UCSD-AML1 (cell line): ENCODE data around the gene SASS6.

ENCODE experiments used
- DNase-seq: peaks from one replicate; lab custom pipeline; 2025; ENCODE audit not compliant: unreplicated experiment; lab: John Stamatoyannopoulos, UW

The SASS6 gene

GRCh38 chr1:100132566-100133477 lies at the start of gene SASS6, which contains the start of gene TRMT13:
Gene SASS6 (minus strand): TSS chr1:100132930. CDS start chr1:100132814, 116 bp downstream.
Gene TRMT13 (plus strand): TSS chr1:100133163. CDS start chr1:100133169, 6 bp downstream.
- DNase-seq, result peak; percentile 95

- no peak for DNase-seq
Observed at GRCh38 chr1:100178091-100178490, 45.4 kb upstream of the SASS6 start, which contains the start of gene LRRC39. Gene LRRC39 (minus strand): TSS chr1:100178256. CDS start chr1:100168516, 9,740 bp downstream.

- DNase-seq, result no peak
Observed at GRCh38 chr1:100177295-100178041, 44.7 kb upstream of the SASS6 start.

GRCh38 chr1:100168051-100168450 lies 35.3 kb upstream of the SASS6 start:
- DNase-seq, result no peak

GRCh38 chr1:100164702-100165101 lies 32.0 kb upstream of the SASS6 start:
- no peak for DNase-seq

GRCh38 chr1:100164216-100164615 lies 31.5 kb upstream of the SASS6 start:
- DNase-seq, result no peak

GRCh38 chr1:100162881-100163280 lies 30.2 kb upstream of the SASS6 start:
- DNase-seq, result no peak

- DNase-seq, result no peak
Observed at GRCh38 chr1:100152271-100152670, 19.5 kb upstream of the SASS6 start.

GRCh38 chr1:100151679-100152078 lies 18.9 kb upstream of the SASS6 start:
- DNase-seq, result no peak

- no peak for DNase-seq
Observed at GRCh38 chr1:100147875-100148274, 15.1 kb upstream of the SASS6 start.

GRCh38 chr1:100146958-100147357 lies 14.2 kb upstream of the SASS6 start:
- DNase-seq, result no peak

GRCh38 chr1:100145116-100145515 lies 12.4 kb upstream of the SASS6 start:
- DNase-seq, result no peak

GRCh38 chr1:100142343-100142742 lies 9.6 kb upstream of the SASS6 start:
- no peak for DNase-seq

GRCh38 chr1:100141192-100141591 lies 8.5 kb upstream of the SASS6 start:
- DNase-seq, result no peak

- DNase-seq, result no peak
Observed at GRCh38 chr1:100137602-100138001, 4.9 kb upstream of the SASS6 start.

GRCh38 chr1:100134872-100135271 lies 2.1 kb upstream of the SASS6 start:
- no peak for DNase-seq

- no peak for DNase-seq
Observed at GRCh38 chr1:100131623-100132022, 1.1 kb downstream of the SASS6 start.

GRCh38 chr1:100130552-100131077 lies 2.1 kb downstream of the SASS6 start:
- no peak for DNase-seq

GRCh38 chr1:100127226-100127625 lies 5.5 kb downstream of the SASS6 start:
- DNase-seq, result no peak

- DNase-seq, result no peak
Observed at GRCh38 chr1:100122177-100122576, 10.6 kb downstream of the SASS6 start.

GRCh38 chr1:100115524-100115923 lies 17.2 kb downstream of the SASS6 start:
- DNase-seq, result no peak
